Measurements from ENCODE around the gene PSMB10.

DNA sequence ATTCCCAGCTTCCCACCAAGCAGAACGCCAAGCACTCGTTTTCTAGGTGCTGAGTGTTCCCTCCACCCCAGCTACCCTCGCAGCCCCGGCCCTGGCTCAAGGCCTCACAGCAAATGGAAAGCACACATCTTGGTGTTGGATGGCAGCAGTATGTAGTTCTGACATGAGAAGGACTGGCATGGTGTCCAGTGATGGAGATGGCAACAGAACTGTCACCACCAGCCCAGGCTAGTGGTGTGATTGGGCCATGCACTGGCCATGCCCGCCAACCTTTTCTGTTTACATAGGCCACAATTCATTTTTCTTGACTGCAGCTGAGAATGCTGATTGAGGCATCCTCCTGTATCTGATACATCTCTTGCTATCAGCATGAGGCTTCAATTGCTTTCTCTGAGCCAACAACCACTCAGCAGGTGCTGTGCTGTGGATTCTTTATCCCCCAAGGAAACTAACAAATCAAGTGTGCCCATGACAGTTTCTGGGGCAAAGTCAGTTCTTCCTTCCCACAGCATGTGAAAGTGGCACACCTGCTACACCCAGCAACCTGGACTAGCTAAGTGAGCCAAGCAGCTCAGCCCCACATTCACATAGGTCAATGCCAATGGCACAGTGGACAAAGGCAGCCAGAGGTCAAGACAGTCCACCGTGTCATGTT is 28.0 kb upstream of the PSMB10 start:
- TF ChIP-seq, protein P1, sequence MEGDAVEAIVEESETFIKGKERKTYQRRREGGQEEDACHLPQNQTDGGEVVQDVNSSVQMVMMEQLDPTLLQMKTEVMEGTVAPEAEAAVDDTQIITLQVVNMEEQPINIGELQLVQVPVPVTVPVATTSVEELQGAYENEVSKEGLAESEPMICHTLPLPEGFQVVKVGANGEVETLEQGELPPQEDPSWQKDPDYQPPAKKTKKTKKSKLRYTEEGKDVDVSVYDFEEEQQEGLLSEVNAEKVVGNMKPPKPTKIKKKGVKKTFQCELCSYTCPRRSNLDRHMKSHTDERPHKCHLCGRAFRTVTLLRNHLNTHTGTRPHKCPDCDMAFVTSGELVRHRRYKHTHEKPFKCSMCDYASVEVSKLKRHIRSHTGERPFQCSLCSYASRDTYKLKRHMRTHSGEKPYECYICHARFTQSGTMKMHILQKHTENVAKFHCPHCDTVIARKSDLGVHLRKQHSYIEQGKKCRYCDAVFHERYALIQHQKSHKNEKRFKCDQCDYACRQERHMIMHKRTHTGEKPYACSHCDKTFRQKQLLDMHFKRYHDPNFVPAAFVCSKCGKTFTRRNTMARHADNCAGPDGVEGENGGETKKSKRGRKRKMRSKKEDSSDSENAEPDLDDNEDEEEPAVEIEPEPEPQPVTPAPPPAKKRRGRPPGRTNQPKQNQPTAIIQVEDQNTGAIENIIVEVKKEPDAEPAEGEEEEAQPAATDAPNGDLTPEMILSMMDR (IDR thresholded peaks at IDR 0.05): no peak
- TF ChIP-seq POLR2A (IDR thresholded peaks at IDR 0.05): no peak

All from body of pancreas (tissue), 4 donors.